NCI-H1436 (cell line): ENCODE measurements around the gene RTP3.
"Not testable (repeated sequence)": the region's sequence is repeated elsewhere in the genome, so short reads cannot be mapped to it uniquely, and the experiment has no call there.

Source experiments
- DNase-seq: peaks from one replicate; lab custom pipeline; 2025; lab: John Stamatoyannopoulos, UW

Gene RTP3

DNA sequence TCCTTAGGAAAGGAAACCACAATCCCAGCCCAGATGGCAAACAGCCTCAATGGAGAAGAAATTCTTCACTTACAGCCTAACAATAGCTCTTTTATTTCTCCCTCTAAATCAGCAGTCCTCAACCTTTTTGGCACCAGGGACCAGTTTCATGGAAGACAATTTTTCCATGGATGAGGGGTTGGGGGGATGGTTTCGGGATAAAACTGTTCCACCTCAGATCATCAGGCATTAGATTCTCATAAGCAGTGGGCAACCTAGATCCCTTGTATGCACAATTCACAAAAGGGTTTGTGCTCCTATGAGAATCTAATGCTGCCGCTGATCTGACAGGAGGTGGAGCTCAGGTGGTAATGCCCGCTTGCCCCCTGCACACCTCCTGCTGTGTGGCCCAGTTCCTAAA is 50.8 kb downstream of the RTP3 start:
- not testable (repeated sequence) for DNase-seq

DNA sequence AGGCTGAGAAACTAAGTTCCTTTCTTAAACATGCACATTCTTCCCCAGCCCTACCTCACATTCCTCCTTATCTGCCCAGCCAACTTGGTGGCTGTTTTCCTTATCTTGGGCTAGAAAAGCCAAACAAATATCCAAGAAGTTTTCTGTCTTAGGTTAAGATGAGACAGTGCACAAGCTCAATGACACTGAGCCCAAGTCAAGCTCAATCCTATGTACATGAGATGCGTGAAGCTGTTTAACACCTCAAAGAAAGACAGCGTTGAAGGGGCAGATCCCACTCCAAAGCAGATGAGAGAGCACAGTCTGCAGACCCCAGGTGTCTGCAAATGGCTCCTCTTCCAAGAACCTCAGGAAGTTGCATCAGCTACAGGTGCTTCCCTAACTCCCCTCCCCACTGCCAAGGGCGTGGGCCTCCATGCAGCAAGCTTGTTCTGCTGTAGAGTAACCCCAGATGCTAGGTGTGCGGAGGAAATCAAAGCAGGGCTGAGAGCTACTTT is 51.7 kb downstream of the RTP3 start:
- no peak for DNase-seq

DNA sequence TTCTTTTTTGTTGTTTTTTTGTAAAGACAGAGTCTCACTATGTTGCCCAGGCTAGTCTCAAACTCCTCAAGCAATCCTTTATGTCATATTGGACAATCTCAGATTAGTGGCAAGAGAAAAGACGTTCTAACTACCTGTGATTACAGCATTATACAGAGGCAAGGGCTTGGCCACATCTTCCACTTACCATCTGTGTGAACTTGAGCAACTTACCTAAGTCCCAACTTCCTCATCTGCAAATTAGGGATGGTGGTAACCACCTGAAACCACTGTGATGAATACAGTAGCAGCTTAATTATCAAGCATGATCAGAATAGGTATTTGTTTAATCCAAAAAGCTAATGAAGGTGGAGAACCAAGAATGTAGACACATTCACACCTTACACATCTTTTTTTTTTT is 52.2 kb downstream of the RTP3 start:
- DNase-seq: no peak
